ENCODE data around the gene RTKN2.

GRCh38 chr10:62278441-62278910, 9.8 kb upstream of the RTKN2 start:
- TF ChIP-seq CTCF (IDR thresholded peaks at IDR 0.05; ENCODE audit: insufficient read depth, low read length) (no peak), POLR2AphosphoS5 (IDR thresholded peaks at IDR 0.05; ENCODE audit: low read depth) (no peak), REST (IDR thresholded peaks at IDR 0.05; ENCODE audit: insufficient replicate concordance, low read depth) (no peak), GABPA (IDR thresholded peaks at IDR 0.05; ENCODE audit: low read depth) (no peak)

All from HL-60 (cell line).